ENCODE data around the gene SEMA5A.

- no peak for TF ChIP-seq GATA2 (IDR thresholded peaks at IDR 0.05; ENCODE audit: low read depth, low read length)
- TF ChIP-seq GATA3 (IDR thresholded peaks at IDR 0.05; ENCODE audit: low read depth, low read length) = no peak
Measured at GRCh38 chr5:9126490-9126889, 419.4 kb downstream of the SEMA5A start.

All from SH-SY5Y (cell line).